ENCODE data around the gene USO1. TPM values are rescaled to one million over a fixed set of nuclear protein-coding genes. Genes with fewer than 3 reads are reported as not detected.
A peak's percentile ranks its signal among the peaks of the same experiment; 100 is the strongest.

The USO1 gene
- total and polyA plus RNA-seq, 9 of the 15 experiments (the other 6 are each of a cell fraction or from before 2014, with no cell fraction given) = 19.3 to 97.8 (median 48.5) TPM

GRCh38 chr4:75724867-75725724, 719 bp downstream of the USO1 start (continued):
- TF ChIP-seq ZNF3 (CRISPR knock-in tag; IDR thresholded peaks at IDR 0.05) = no peak
- 0 out of 2 replicates have a peak, but pooled peaks have one; percentile 1 for TF ChIP-seq ZNF316 (IDR thresholded peaks at IDR 0.05)
- no peak; the same call in 1 of the 2 replicates for TF ChIP-seq NR2C2 (CRISPR knock-in tag; IDR thresholded peaks at IDR 0.05)
- TF ChIP-seq NR2C2 (tag; IDR thresholded peaks at IDR 0.05) = peak; percentile 67; the same call in 1 of the 2 replicates
- TF ChIP-seq ZNF707 (CRISPR knock-in tag; conservative IDR thresholded peaks at IDR 0.05) = no peak
- TF ChIP-seq ATF3 (IDR thresholded peaks at IDR 0.05) = no peak
- TF ChIP-seq ATF3 (CRISPR knock-in tag; conservative IDR thresholded peaks at IDR 0.05) = peak; percentile 48; the same call in 1 of the 2 replicates
- no peak for TF ChIP-seq RCOR1 (IDR thresholded peaks at IDR 0.05; ENCODE audit: borderline replicate concordance in 1 of 2, low read depth in 2 of 2, low read length in 2 of 2)
- no peak for TF ChIP-seq ZNF175 (CRISPR knock-in tag; IDR thresholded peaks at IDR 0.05; ENCODE audit: low read depth)
- 0 out of 2 replicates have a peak, but pooled peaks have one; percentile 16 for TF ChIP-seq FOXM1 (IDR thresholded peaks at IDR 0.05; ENCODE audit: low read depth)
- TF ChIP-seq FOXM1 (CRISPR knock-in tag; IDR thresholded peaks at IDR 0.05; ENCODE audit: low read depth) = no peak
- TF ChIP-seq ZNF263 (CRISPR knock-in tag; IDR thresholded peaks at IDR 0.05; ENCODE audit: borderline replicate concordance) = peak; percentile 50; the same call in 1 of the 2 replicates
- no peak for TF ChIP-seq ZBED1 (IDR thresholded peaks at IDR 0.05)
- peak; percentile 85 for TF ChIP-seq RBM22 (IDR thresholded peaks at IDR 0.05; ENCODE audit: low read depth, low read length, poor library complexity, severe bottlenecking)
- 0 out of 2 replicates have a peak, but pooled peaks have one; percentile 2 for TF ChIP-seq ETV1 (tag; conservative IDR thresholded peaks at IDR 0.05; ENCODE audit: low read depth)
- TF ChIP-seq KDM5B (IDR thresholded peaks at IDR 0.05; ENCODE audit: insufficient replicate concordance, low read depth, low read length) = peak; percentile 70
- TF ChIP-seq MYC (IDR thresholded peaks at IDR 0.05; ENCODE audit: low read depth, low read length) = peak; percentile 78
- TF ChIP-seq MYC (CRISPR knock-in tag; IDR thresholded peaks at IDR 0.05; ENCODE audit: borderline replicate concordance, low read depth) = peak; percentile 31; the same call in 1 of the 2 replicates
- TF ChIP-seq ZC3H4 (CRISPR knock-in tag; IDR thresholded peaks at IDR 0.05; ENCODE audit: borderline replicate concordance) = peak; percentile 87; the same call in 1 of the 2 replicates
- 0 out of 2 replicates have a peak, but pooled peaks have one; percentile 9 for TF ChIP-seq ZNF740 (CRISPR knock-in tag; IDR thresholded peaks at IDR 0.05)
- no peak for TF ChIP-seq ZNF740 (tag; IDR thresholded peaks at IDR 0.05)
- peak; percentile 7; the same call in 1 of the 2 replicates for TF ChIP-seq CREB1 (IDR thresholded peaks at IDR 0.05)
- peak; percentile 6; the same call in 1 of the 2 replicates for TF ChIP-seq CREB1 (CRISPR knock-in tag; IDR thresholded peaks at IDR 0.05)
